IMR-90 (cell line): ENCODE data around the gene CCDC60.

ENCODE experiments used
- BHLHE40 ChIP-seq: fragments of 150-350 bp; IDR thresholded peaks from 2 replicates; pipeline ENCODE4 v1.6.1; 2016; ENCODE audit warnings: mild to moderate bottlenecking, low read depth, low read length
- MAFK ChIP-seq: IDR thresholded peaks from 2 replicates; pipeline ENCODE4 v1.6.1; 2012; ENCODE audit warnings: low read depth, low read length, improper control_type of control experiment
- MAZ ChIP-seq: IDR thresholded peaks from 2 replicates; pipeline ENCODE4 v1.6.1; 2012; ENCODE audit warnings: low read depth, mild to moderate bottlenecking, low read length, improper control_type of control experiment, moderate library complexity, borderline replicate concordance
- MXI1 ChIP-seq: IDR thresholded peaks from 2 replicates; pipeline ENCODE4 v1.6.1; 2012; ENCODE audit warnings: low read depth, mild to moderate bottlenecking, low read length, moderate library complexity, borderline replicate concordance
- NFE2L2 ChIP-seq: fragments of 150-350 bp; IDR thresholded peaks from 2 replicates; pipeline ENCODE4 v1.6.1; 2016; ENCODE audit warnings: low read depth, mild to moderate bottlenecking, low read length
- POLR2A ChIP-seq: IDR thresholded peaks from 2 replicates; pipeline ENCODE4 v1.6.1; 2012; ENCODE audit warnings: mild to moderate bottlenecking, low read depth, low read length
- RAD21 ChIP-seq: IDR thresholded peaks from 2 replicates; pipeline ENCODE4 v1.6.1; 2012; ENCODE audit warnings: low read length, improper control_type of control experiment
- TF ChIP-seq, protein P1 (sequence below): conservative IDR thresholded peaks from 2 replicates; pipeline ENCODE4 v1.5.1; 2012; ENCODE audit warnings: mild to moderate bottlenecking, low read depth, low read length, improper control_type of control experiment
- TF ChIP-seq, protein P2 (sequence below): fragments of 150-350 bp; IDR thresholded peaks from 2 replicates; pipeline ENCODE4 v1.6.1; 2017; ENCODE audit warnings: mild to moderate bottlenecking, antibody characterized with exemption, low read length, low read depth

DNA sequence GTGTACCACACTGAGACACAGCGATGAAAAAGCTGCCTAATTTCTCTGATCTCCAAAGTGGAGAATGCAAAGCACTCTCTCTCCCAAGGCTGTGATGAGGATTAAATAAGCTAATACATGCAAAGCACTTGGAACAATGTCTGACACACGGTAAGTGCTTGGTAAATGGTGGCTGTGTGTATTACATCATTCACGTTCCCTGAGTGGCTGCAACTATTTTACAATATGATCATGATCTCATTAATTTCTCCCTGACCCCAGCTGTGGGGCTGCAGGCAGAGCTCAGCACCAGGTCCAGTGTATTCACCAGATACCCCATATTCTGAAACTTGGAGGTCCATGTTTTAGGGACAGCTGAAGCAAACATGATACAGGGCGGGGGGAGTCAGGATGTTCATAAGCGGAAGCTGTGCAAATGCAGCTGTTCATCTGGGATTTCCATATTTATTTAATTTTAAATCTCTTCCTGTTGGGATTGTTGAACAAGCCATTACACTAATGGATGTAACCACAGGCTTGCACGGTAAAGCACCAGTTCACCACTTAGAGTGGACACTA is 106.4 kb downstream of the CCDC60 start:
- TF ChIP-seq, protein P1, sequence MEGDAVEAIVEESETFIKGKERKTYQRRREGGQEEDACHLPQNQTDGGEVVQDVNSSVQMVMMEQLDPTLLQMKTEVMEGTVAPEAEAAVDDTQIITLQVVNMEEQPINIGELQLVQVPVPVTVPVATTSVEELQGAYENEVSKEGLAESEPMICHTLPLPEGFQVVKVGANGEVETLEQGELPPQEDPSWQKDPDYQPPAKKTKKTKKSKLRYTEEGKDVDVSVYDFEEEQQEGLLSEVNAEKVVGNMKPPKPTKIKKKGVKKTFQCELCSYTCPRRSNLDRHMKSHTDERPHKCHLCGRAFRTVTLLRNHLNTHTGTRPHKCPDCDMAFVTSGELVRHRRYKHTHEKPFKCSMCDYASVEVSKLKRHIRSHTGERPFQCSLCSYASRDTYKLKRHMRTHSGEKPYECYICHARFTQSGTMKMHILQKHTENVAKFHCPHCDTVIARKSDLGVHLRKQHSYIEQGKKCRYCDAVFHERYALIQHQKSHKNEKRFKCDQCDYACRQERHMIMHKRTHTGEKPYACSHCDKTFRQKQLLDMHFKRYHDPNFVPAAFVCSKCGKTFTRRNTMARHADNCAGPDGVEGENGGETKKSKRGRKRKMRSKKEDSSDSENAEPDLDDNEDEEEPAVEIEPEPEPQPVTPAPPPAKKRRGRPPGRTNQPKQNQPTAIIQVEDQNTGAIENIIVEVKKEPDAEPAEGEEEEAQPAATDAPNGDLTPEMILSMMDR, result no peak
- TF ChIP-seq MAZ (no peak), NFE2L2 (no peak), POLR2A (no peak), MXI1 (no peak), MAFK (no peak), RAD21 (no peak), BHLHE40 (no peak)
- TF ChIP-seq, protein P2, sequence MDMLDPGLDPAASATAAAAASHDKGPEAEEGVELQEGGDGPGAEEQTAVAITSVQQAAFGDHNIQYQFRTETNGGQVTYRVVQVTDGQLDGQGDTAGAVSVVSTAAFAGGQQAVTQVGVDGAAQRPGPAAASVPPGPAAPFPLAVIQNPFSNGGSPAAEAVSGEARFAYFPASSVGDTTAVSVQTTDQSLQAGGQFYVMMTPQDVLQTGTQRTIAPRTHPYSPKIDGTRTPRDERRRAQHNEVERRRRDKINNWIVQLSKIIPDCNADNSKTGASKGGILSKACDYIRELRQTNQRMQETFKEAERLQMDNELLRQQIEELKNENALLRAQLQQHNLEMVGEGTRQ, result no peak
